HG02759 (cell line): ENCODE measurements around the gene COLGALT1.

Experiments used
- ATAC-seq: cut with Tn5 transposase; IDR thresholded peaks from one replicate; pipeline ENCODE4 v1.9.1; 2021; ENCODE audit warnings: mild to moderate bottlenecking, moderate library complexity; ENCODE audit not compliant: unreplicated experiment

The COLGALT1 gene

GRCh38 chr19:17617807-17618192 is 62.4 kb downstream of the COLGALT1 start:
- no peak for ATAC-seq

- ATAC-seq = no peak
Observed at GRCh38 chr19:17618281-17618903, 62.9 kb downstream of the COLGALT1 start.

- no peak for ATAC-seq
Observed at GRCh38 chr19:17618936-17619335, 63.5 kb downstream of the COLGALT1 start.

- ATAC-seq = no peak
Observed at GRCh38 chr19:17620696-17621095, 65.2 kb downstream of the COLGALT1 start.

GRCh38 chr19:17623224-17623935 is 67.9 kb downstream of the COLGALT1 start:
- no peak for ATAC-seq

- ATAC-seq = no peak
Observed at GRCh38 chr19:17624314-17624991, 69.0 kb downstream of the COLGALT1 start.

- no peak for ATAC-seq
Observed at GRCh38 chr19:17625043-17625442, 69.6 kb downstream of the COLGALT1 start.

GRCh38 chr19:17625980-17626379 is 70.5 kb downstream of the COLGALT1 start:
- ATAC-seq = no peak

- ATAC-seq = no peak
Observed at GRCh38 chr19:17626456-17627015, 71.1 kb downstream of the COLGALT1 start.

- no peak for ATAC-seq
Observed at GRCh38 chr19:17627161-17627560, 71.7 kb downstream of the COLGALT1 start.

- no peak for ATAC-seq
Observed at GRCh38 chr19:17627921-17628320, 72.5 kb downstream of the COLGALT1 start.

GRCh38 chr19:17629760-17630159 is 74.3 kb downstream of the COLGALT1 start:
- ATAC-seq = no peak

- no peak for ATAC-seq
Observed at GRCh38 chr19:17632577-17632976, 77.1 kb downstream of the COLGALT1 start.
